Measurements from ENCODE around the gene GALNT15. TPM values are rescaled to one million over a fixed set of nuclear protein-coding genes. Genes with fewer than 3 reads are reported as not detected.

GALNT15 gene
- total and polyA plus RNA-seq, 2 donors (not counting 1 experiment from before 2014, with no cell fraction given) = 10.7 to 37.7 TPM

DNA sequence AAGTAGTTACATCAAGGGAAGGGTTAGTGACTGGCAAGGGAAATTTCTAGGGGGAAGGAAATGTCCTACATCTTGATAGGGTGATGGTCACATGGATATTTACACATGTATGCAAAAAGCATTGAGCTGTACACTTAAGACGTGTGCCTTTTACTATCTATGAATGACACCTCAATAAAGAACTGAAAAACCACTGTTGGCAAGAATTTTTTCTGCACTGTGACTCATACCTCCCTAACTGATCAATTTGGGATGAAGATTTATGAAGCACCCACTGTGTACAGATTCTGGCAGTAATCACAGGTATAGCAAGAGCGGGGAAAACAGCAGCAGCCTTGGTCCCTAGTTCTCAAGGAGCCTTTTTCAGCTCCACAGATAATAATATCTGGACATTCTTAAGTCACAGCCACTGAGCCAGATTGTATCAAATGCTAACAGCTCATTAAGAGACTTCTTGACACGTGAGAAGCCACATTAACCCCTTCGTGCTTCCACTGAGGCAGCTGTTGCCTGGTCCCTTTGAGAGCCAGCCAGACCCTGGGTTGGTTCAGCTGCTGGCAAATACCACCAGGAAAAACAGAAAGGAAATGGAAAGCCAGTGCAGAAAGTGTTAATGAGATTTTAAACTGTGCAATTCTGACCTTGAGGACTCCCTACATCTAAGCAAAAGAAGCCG, 32.0 kb upstream of the GALNT15 start:
- H2AFZ ChIP-seq (ENCODE audit: low read length) = no peak overlapping the region
- peaks cover 8% of the 10 kb centered on the region for H3K4me1 ChIP-seq (ENCODE audit: control insufficient read depth, extremely low read depth, insufficient read depth, low read length)
- H3K4me2 ChIP-seq (ENCODE audit: extremely low read depth, insufficient read depth, low read length) = no peak overlapping the region
- no peaks in the 10 kb centered on the region for H3K27me3 ChIP-seq (ENCODE audit: control insufficient read depth, insufficient read depth, low read length)
- H3K9me3 ChIP-seq (ENCODE audit: control insufficient read depth, insufficient read depth, low read depth, low read length) = peaks cover 2% of the 10 kb centered on the region
- H3K4me3 ChIP-seq (replicated peaks in 1 of 4; ENCODE audit: control extremely low read depth in 1 of 4, insufficient read depth in 1 of 4, low read depth in 3 of 4, low read length in 4 of 4) = no peak overlapping the region
- H3K27ac ChIP-seq (ENCODE audit: insufficient read depth, low read length) = no peak overlapping the region
- no peak overlapping the region for H3K9ac ChIP-seq (ENCODE audit: insufficient read depth, low read length)
- no peaks in the 10 kb centered on the region for H4K20me1 ChIP-seq (ENCODE audit: control insufficient read depth, extremely low read depth, insufficient read depth, low read length)
- TF ChIP-seq CTCF (conservative IDR thresholded peaks at IDR 0.05 in 1 of 2, IDR thresholded peaks at IDR 0.05 in 1 of 2; ENCODE audit: low read depth in 1 of 2, low read length in 2 of 2) (no peak), EZH2 (IDR thresholded peaks at IDR 0.05; ENCODE audit: low read length, missing control alignments) (no peak)
- H3K79me2 ChIP-seq (ENCODE audit: control insufficient read depth, insufficient read depth, low read length) = no peaks in the 10 kb centered on the region
- H3K36me3 ChIP-seq (ENCODE audit: control insufficient read depth, insufficient read depth, low read length) = no peaks in the 10 kb centered on the region
- DNase-seq (ENCODE audit: low read depth in 2 of 2) = peak in 1 of 2 donors; percentile 53

- Histone ChIP-seq H3K36me3 (ENCODE audit: control insufficient read depth, insufficient read depth, low read length) (no peaks in the 10 kb centered on the region), H3K9me3 (ENCODE audit: control insufficient read depth, insufficient read depth, low read depth, low read length) (no peaks in the 10 kb centered on the region), H3K4me1 (ENCODE audit: control insufficient read depth, extremely low read depth, insufficient read depth, low read length) (peaks cover 8% of the 10 kb centered on the region), H3K4me3 (replicated peaks in 1 of 4; ENCODE audit: control extremely low read depth in 1 of 4, insufficient read depth in 1 of 4, low read depth in 3 of 4, low read length in 4 of 4) (no peak overlapping the region), H3K27ac (ENCODE audit: insufficient read depth, low read length) (no peak overlapping the region), H2AFZ (ENCODE audit: low read length) (no peak overlapping the region), H3K27me3 (ENCODE audit: control insufficient read depth, insufficient read depth, low read length) (no peaks in the 10 kb centered on the region), H4K20me1 (ENCODE audit: control insufficient read depth, extremely low read depth, insufficient read depth, low read length) (no peaks in the 10 kb centered on the region), H3K9ac (ENCODE audit: insufficient read depth, low read length) (no peak overlapping the region), H3K79me2 (ENCODE audit: control insufficient read depth, insufficient read depth, low read length) (no peaks in the 10 kb centered on the region), H3K4me2 (ENCODE audit: extremely low read depth, insufficient read depth, low read length) (no peak overlapping the region)
- DNase-seq (ENCODE audit: low read depth in 2 of 2) = peak in 1 of 2 donors; percentile 66
- TF ChIP-seq CTCF (conservative IDR thresholded peaks at IDR 0.05 in 1 of 2, IDR thresholded peaks at IDR 0.05 in 1 of 2; ENCODE audit: low read depth in 1 of 2, low read length in 2 of 2) (no peak), EZH2 (IDR thresholded peaks at IDR 0.05; ENCODE audit: low read length, missing control alignments) (no peak)
Observed at GRCh38 chr3:16143861-16144447, 30.5 kb upstream of the GALNT15 start.

- TF ChIP-seq CTCF (conservative IDR thresholded peaks at IDR 0.05 in 1 of 2, IDR thresholded peaks at IDR 0.05 in 1 of 2; ENCODE audit: low read depth in 1 of 2, low read length in 2 of 2) (no peak), EZH2 (IDR thresholded peaks at IDR 0.05; ENCODE audit: low read length, missing control alignments) (no peak)
- Histone ChIP-seq H3K79me2 (ENCODE audit: control insufficient read depth, insufficient read depth, low read length) (no peaks in the 10 kb centered on the region), H3K9me3 (ENCODE audit: control insufficient read depth, insufficient read depth, low read depth, low read length) (no peaks in the 10 kb centered on the region), H3K4me1 (ENCODE audit: control insufficient read depth, extremely low read depth, insufficient read depth, low read length) (peaks cover 4% of the 10 kb centered on the region), H3K36me3 (ENCODE audit: control insufficient read depth, insufficient read depth, low read length) (no peaks in the 10 kb centered on the region), H3K27ac (ENCODE audit: insufficient read depth, low read length) (no peak overlapping the region), H3K9ac (ENCODE audit: insufficient read depth, low read length) (no peak overlapping the region), H3K4me3 (replicated peaks in 1 of 4; ENCODE audit: control extremely low read depth in 1 of 4, insufficient read depth in 1 of 4, low read depth in 3 of 4, low read length in 4 of 4) (no peak overlapping the region), H4K20me1 (ENCODE audit: control insufficient read depth, extremely low read depth, insufficient read depth, low read length) (no peaks in the 10 kb centered on the region), H2AFZ (ENCODE audit: low read length) (no peak overlapping the region), H3K4me2 (ENCODE audit: extremely low read depth, insufficient read depth, low read length) (no peak overlapping the region), H3K27me3 (ENCODE audit: control insufficient read depth, insufficient read depth, low read length) (no peaks in the 10 kb centered on the region)
- no peak for DNase-seq (ENCODE audit: low read depth in 2 of 2)
Observed at GRCh38 chr3:16145176-16145575, 29.3 kb upstream of the GALNT15 start.

Data from fibroblast of lung (primary cell).